GM12891 (cell line): ENCODE results near the gene RASSF8.

Experiments used
- DNase-seq: peaks from one replicate; pipeline ENCODE4 v3.0.0; 2011; ENCODE audit warnings: low spot score; ENCODE audit not compliant: insufficient read length
- FAIRE-seq: peaks from 2 replicates; lab custom pipeline; 2011; peaks lifted over from hg19 to GRCh38; lab: Jason Lieb, UNC
- PAX5 ChIP-seq: IDR thresholded peaks from 2 replicates; pipeline ENCODE4 v1.6.1; 2011; ENCODE audit warnings: low read length, moderate library complexity, mild to moderate bottlenecking; ENCODE audit not compliant: insufficient read depth, severe bottlenecking
- POLR2A ChIP-seq: IDR thresholded peaks from 2 replicates; pipeline ENCODE4 v1.6.1; 2011; ENCODE audit warnings: low read depth, low read length, control low read depth
- POLR2AphosphoS5 ChIP-seq: IDR thresholded peaks from 2 replicates; pipeline ENCODE4 v1.6.1; 2011; ENCODE audit warnings: low read depth, low read length, control low read depth
- POU2F2 ChIP-seq: IDR thresholded peaks from 2 replicates; pipeline ENCODE4 v1.6.1; 2011; ENCODE audit warnings: low read depth, mild to moderate bottlenecking, control low read depth, low read length, moderate library complexity
- SPI1 ChIP-seq: IDR thresholded peaks from 2 replicates; pipeline ENCODE4 v1.6.1; 2011; ENCODE audit warnings: low read depth, low read length, control low read depth
- TAF1 ChIP-seq: IDR thresholded peaks from 2 replicates; pipeline ENCODE4 v1.6.1; 2011; ENCODE audit warnings: low read depth, low read length, control low read depth

Gene RASSF8

DNA sequence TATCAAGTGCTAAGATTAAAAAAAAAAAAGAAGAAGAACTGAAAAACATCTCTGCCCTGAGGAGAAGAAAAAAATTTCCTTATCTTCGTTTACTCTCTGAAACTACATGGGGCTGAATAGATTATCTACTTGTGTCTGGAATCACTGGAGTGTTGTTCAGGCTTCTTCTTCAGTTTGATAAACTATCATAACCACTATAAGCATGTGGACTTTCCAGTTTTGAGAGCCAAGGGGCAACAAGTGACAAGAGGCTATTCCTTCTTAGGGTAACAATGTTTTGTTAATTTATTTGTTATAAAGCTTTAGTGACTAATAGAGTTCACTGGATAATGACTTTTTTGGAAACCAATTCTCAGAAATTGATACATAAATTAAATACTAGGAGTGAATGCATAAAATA lies 19.9 kb upstream of the RASSF8 start:
- no peak for DNase-seq
- no peak for FAIRE-seq
- TF ChIP-seq POLR2AphosphoS5: no peak
- TF ChIP-seq POLR2A: no peak
- TF ChIP-seq POU2F2: no peak
- no peak for TF ChIP-seq SPI1
- no peak for TF ChIP-seq PAX5
- no peak for TF ChIP-seq TAF1

GRCh38 chr12:25939606-25940005 lies 18.9 kb upstream of the RASSF8 start:
- FAIRE-seq (no peak), DNase-seq (no peak)
- TF ChIP-seq POLR2A (no peak), POU2F2 (no peak), POLR2AphosphoS5 (no peak), SPI1 (no peak), PAX5 (no peak), TAF1 (no peak)

GRCh38 chr12:25940886-25941285 lies 17.6 kb upstream of the RASSF8 start:
- no peak for TF ChIP-seq TAF1
- TF ChIP-seq POLR2A: no peak
- no peak for TF ChIP-seq PAX5
- TF ChIP-seq POU2F2: no peak
- no peak for TF ChIP-seq SPI1
- no peak for TF ChIP-seq POLR2AphosphoS5
- DNase-seq (no peak), FAIRE-seq (no peak)

DNA sequence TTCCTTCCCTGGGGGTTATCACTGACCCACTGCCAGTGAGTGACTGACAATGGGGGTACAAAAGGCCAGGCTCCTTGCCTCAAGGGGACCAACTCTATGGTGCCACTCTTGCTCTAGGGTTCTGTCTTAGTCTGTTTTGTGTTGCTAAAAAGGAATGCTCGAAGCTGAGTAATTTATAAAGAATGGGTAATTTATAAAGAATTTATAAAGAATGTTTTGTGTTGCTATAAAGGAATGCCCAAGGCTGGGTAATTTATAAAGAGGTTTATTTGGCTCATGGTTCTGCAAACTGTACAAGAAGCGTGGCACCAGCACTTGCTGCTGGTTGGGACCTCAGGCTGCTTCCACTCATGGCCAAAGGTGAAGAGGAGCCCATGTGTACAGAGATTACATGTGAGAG lies 15.8 kb upstream of the RASSF8 start:
- FAIRE-seq (no peak), DNase-seq (no peak)
- TF ChIP-seq TAF1 (no peak), POLR2A (no peak), POU2F2 (no peak), POLR2AphosphoS5 (no peak), SPI1 (no peak), PAX5 (no peak)

DNA sequence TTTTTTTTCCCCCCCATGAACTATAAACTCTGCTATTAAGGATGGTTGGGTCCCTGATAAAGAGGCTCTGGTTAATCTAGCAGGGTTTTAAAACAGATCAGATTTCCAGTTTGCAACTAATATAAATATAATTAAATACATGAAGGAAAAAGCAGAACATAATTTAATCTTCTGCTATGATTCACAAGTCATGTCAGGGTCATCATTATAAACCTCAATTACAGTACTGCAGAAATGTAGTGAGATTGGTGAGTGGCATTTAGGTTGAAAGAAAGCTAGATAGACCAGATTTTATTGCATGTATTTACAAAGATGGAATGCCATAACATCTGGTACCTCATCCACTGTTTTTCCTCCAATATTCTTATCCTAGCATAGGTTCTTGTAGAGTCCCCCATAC lies 14.5 kb upstream of the RASSF8 start:
- FAIRE-seq (no peak), DNase-seq (no peak)
- TF ChIP-seq POLR2A (no peak), PAX5 (no peak)

GRCh38 chr12:25949343-25949742 lies 9.1 kb upstream of the RASSF8 start:
- TF ChIP-seq POLR2A (no peak), POLR2AphosphoS5 (no peak), SPI1 (no peak), TAF1 (no peak), PAX5 (no peak), POU2F2 (no peak)
- FAIRE-seq (no peak), DNase-seq (no peak)

DNA sequence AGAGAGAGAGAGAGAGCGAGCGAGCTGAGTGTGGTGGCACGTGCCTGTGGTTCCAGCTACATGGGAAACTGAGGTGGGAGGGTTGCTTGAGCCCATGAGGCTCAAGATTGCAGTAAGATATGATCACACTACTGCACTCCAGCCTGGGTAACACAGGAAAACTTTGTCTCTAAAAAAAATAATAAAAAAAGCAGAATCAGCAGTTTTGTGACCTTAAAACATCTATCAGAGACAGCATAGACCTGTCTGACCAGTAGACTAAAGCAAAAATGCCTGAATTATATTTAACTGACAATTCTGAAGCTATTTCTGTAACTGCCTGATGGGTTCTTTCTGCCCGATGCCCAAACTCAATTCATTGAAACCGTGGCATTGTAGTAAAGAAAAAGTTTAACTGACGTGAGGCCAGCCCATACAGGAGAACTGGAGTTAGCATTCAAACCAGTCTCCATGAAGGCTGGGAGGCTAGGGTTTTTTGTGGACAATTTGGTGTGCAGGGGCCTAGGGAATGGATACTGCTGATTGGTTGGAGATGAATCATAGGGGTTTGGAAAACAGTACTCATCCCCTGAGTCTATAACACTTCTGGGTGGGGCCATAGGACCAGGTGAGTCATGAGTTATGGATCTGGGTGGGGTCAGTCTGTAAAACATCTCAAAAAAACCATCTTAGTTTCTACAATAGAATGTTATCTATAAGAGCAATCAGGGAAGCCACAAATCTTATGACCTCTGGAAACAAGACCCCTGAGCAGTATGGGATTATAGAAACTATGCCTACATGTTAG lies 8.0 kb upstream of the RASSF8 start:
- DNase-seq (no peak), FAIRE-seq (no peak)
- no peak for TF ChIP-seq POLR2A
- no peak for TF ChIP-seq POLR2AphosphoS5
- TF ChIP-seq SPI1: no peak
- no peak for TF ChIP-seq POU2F2

DNA sequence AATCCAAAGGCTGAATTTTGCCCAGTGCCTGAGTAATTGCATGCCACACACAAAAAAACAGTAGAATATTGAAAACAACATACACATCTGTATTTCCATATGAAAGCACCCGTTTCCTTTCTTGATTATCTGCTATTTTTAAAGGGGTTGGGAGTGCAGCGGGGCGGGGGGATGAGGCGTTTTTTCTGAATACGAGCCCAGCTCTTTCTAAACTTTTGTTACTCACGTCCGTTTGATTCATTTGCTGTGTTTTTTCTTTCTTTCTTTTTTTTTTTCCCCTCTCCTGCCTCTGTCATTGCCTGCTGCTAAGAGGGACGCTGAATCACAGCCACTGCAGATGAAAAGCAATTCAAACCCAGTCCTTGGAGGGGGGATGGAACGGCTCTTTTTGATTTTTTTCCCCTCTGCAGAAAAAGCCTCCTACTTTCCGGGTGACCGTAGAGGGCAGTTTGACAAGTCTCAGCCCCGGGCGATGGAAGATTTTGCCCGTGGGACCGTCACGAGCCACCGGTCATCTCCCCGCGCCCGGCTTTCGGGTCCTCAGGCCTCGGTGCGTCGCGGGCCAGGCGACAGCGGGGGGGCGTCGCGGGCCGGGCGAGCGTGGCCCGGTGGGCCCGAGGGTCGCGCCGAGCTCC lies 572 bp upstream of the RASSF8 start:
- FAIRE-seq (no peak), DNase-seq (no peak)
- TF ChIP-seq POLR2A: no peak
- no peak for TF ChIP-seq TAF1
- no peak for TF ChIP-seq POU2F2
- TF ChIP-seq PAX5: no peak
- no peak for TF ChIP-seq POLR2AphosphoS5
- no peak for TF ChIP-seq SPI1

GRCh38 chr12:25959071-25959961 lies 834 bp downstream of the RASSF8 start:
- FAIRE-seq (no peak), DNase-seq (peak; percentile 23)
- TF ChIP-seq TAF1 (no peak), POU2F2 (no peak), SPI1 (no peak), POLR2A (no peak), PAX5 (no peak), POLR2AphosphoS5 (no peak)
